HG03460 (cell line): Measurements from ENCODE around the gene CIB4.

ENCODE experiments used
- ATAC-seq: cut with Tn5 transposase; IDR thresholded peaks from one replicate; pipeline ENCODE4 v1.9.1; 2021; ENCODE audit not compliant: unreplicated experiment

CIB4 gene

DNA sequence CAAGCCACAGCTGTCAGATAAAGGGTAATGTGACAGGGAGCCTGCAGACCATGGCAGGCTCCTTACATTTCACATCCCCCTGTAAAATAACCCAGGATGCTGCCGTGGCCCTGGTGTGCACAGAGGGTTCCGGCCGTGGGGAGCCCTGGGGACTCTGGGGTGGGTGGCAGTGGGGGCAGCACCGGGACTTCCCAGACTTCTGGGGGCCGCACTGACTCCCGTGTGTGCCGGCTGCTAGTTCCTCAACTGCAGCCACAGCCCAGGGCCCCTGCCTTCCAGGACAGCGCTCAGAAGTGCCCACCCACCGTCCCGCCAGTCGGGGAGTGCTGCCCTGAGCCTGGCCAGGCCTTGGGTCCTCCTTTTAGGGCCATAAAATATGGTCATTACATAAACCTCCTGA is 56.5 kb downstream of the CIB4 start:
- no peak for ATAC-seq

DNA sequence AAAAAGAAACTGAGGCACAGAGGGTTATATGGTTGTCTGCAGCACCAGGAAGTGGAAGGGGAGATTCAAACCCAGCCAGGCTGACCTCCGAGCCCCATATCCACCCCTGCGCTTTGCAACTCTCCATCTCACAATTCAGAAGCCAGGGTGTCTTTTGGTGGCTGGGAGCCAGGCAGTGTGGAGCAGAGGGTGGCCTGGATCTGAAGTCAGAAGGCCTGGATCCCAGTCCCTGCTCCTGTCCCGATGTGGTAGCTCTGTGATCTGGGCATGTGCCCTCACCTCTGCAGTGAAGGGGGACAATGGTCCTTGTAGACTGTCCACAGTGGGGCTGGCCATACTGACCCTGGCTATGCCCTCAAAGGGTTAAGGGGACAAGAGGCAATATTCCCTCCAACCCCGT is 57.0 kb downstream of the CIB4 start:
- no peak for ATAC-seq

DNA sequence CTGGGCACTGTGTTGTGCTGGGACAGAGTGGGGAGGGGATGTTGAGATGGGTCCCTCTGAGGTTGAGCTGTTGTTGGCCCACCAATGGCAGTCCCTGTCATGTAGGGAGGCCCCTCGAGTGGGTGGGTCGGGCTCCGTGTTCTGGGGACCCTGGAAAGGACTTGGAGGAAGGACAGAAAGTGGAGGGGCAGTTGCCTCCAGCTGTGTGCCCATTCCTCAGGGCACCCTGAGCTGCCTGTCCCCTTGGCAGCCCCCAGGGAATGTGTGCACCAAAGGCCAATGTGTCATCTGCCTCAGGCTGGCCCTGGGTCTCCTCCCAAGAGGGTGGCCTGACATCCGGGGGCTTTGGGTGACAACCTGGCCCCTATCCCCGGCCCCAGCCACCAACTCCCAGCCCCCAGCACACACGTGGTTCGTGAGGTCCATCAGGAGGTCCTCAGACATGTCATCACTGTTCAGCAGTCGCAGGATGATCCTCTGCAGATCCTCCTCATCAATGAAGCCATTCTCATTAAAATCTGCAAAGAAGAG is 57.7 kb downstream of the CIB4 start:
- no peak for ATAC-seq

DNA sequence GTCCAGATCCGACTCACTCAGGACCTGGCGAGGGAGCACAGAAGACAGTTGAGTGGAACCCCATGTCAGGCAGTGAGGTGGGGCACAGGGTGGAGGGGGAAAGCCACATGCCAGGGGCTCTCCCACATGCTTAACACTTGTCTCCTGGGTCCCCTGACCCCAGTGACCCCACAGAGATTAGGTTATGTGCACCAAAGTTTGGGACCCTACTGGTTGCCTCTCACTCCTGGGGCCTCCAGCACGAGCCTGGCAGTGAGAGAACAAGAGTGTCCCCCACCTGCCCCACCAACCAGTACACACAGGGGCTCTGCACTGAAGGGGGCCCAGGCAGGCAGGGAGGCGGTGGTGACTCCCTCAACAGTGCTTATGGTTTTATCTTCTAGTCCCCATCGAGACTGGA is 58.3 kb downstream of the CIB4 start:
- ATAC-seq: no peak

DNA sequence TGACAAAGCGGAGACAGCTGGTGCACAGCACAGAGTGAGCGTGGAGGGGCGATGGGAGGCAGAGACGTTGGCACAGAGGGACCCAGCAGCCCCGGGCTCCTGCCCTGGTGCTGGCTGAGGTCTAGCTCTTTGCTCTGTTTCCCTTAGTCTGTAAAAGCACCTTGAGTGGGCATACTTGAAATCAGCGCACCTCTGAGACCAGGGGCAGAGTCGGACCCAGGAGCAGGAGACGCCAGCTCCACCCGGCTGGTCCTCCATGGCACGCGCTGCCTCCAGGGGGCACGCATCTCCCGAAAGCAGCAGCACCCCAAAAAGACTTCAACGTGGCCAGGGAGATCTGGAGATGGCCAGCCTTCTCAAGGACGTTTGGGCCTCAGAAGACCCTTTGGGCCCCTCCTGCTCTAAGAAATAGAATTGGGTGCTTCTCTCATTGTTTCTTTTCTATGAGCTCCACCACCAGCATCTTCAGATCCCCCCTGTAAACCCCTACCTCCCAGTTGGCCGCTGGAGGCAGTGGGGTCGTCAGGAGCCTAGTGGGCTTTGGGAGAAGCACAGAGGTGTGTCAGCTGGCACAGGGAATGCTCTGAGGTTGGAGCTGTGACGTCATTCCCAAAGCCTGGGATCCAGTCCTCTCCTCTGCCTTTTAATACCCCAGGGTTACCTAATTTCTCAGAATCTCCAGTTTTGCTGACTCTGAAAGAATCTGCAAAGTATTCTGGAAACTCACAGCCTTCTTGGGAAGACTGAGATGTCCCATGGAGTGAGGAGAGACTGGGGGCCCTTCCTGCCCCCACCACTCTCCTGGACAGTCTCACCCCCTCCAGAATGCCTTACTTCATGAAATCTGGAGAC is 58.9 kb downstream of the CIB4 start:
- ATAC-seq: no peak

DNA sequence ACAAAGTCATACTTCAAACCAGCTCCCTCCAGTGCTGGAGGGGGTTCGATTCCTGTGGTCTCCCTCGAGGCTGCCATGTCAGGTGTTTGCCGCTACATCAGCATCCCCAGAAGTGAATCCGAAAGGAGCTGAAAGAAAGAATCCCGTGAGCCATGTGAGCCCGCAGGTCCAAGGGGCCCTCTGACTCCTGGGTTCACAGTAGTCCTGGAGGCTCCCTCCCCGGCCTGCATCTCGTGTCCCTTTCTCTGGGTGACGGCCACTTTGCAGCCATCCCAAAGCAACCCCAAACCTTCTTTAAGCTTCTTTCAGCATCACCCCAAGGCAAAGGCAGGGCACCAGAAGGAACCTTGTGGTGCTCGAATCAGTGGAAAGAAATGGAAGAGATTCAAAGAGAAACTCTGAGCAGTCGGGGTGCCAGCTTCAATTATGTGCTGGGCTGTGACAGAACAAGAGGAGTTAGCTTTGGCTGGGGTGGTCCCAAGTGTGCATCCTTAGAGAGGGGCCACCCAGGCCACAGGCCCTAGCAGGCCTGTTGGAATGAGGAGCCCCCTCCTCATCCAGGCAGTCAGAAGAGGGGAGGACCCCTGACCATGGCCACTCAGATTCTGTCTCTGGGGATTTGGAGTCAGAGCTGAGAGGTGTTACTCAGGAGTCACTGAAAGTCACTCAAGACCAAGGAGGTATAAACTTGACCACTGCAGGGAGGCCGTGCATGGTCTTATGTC is 59.7 kb downstream of the CIB4 start:
- no peak for ATAC-seq

DNA sequence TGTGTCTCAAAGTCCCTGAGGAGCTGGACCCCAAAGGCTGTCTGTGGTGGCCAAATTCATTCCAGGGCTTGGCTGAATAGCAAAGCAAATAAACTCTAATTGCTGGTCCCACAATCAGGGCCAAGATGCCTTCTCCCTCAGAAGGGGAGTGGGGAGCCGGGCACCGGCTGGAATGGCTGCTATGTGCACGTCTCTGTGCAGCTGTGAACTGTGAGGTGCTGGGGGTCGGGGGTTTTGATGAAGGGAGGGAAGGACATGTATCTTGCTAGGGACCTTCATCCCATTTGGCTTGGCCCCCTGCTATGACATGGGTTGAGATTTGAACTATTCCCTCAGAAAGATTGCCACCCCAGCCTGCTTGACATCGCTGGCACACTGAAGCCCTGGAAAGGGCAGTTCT is 60.4 kb downstream of the CIB4 start:
- no peak for ATAC-seq

DNA sequence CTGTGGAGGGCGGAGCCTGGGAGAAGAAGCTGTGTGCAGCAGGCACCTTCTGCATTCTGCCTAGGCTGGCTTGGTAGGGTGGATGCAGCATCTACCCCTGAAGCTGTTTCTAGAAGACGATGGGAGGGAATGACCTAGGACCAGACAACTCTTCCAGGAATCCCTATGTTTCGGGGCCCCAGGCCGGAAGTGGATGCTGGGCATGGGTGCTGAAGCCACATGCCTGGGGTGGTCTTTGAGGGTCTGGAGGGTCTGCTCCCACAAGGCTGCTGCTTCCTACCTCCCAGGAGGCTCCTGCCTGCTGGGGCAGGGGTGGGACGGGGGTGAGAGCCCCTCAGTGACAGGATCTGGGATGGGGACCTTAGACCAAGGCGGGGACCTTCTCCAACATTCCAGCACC is 61.0 kb downstream of the CIB4 start:
- ATAC-seq: no peak

DNA sequence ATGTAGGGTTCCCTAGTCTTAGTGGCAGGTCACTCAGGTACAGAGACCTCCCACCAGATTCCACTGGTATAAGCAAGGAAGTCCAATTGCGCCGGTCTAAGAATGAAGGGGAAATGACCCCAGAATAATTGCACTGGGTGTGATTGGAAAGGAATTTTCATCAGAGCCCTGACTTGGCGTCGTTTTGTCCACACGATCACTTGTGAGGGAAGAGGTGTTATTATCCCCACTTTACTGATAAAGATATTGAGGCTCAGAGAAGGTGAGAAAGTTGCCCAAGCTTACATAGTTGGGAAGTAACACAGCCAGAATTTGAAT is 61.5 kb downstream of the CIB4 start:
- ATAC-seq: no peak

DNA sequence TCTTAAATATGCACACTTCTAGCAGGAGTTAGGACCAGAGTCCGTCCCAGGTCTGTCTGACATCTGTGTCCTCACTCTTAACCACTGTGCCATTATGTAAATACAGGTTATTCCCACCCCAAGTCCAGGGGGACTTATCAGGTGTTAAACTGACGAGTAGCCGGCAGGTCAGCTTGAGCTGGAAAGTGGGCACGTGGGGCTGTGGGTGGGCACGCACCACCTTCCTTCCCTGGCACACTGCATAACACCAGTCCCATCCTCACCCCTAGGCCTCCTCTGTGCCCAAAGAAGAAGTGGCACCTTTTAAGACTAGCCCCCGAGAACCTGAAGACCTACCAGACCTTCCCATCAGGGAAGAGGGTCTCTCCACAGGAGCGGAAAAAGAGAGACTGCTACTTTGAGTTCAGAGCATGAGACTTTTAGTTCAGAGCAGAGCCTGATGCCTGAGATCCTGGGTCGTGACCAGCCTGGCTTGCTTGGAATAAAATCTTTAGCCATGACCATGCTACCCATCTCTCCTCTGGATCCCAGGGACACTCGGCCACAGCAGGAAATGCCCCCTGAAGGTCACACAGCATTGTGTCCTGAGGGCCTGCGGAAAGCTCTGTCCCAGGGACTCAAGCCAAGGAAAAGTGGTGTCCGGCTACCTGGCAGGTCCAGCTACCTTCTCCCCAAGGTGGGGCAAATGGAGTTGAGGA is 62.0 kb downstream of the CIB4 start:
- ATAC-seq: no peak

DNA sequence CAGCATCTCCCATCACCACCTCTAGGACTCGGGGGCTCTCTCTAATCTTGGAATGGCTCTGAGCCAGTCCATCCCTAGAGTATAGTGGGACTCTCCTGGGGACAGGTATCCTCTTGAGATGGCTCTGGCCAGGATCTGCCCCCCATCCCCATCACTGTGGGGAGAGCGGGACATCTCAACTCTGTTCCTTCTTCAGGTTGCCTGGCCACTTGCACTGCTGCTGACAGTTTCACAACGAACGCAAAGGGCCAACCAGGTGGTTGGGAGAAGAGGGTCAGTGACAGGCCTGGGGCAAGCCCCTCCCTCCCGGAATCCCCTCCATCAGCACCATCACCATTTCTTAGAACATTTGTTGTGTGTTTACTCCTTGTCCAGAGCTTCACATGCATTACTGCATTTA is 62.6 kb downstream of the CIB4 start:
- no peak for ATAC-seq

DNA sequence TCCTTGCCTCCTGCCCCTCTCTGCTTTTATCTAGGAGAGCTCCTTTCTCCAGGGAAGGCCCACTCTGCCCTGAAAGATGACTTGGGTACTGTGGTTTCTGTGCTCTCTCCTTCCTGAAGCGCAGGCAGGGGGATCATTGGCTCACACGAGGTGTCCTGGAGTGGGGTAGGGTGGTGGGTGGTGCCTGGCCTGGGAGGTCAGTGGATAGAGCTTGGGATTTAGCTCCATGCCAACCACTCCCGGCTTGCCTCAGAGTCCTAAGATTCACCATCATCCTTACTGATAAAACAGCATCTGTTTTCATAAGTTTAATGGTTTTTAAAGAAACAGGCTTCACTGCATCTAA is 63.1 kb downstream of the CIB4 start:
- no peak for ATAC-seq

DNA sequence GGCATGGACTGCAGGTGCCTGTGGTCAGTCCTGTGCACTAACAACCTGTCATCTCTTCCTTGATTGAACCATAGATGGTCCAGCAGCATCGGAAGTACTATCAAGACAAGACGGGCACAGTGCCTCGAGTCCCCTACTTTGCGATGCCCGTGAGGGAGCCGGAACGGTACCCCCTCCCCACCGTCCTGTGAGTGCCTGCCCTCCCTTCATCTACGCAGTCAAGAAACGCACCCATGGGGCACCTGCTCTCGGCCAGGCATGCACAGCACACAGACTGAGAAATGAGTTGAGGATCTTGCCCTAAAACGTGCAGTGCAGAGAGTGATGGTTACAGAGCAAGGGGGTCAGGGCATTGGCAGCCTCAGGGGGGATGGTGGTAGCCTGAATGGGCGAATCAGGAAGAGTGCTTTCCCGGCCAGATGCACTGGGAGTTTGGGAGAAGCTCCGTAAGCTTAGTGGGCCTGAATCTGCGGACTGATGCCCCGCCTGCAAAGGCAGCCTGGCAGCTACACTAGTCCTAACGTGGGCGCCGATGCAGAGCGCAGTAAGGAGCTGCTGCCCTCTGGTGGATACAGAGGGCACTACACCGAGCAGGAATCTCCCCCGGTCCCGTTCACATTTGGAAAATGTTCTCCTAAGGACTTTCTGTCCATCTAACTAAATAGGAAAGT is 63.6 kb downstream of the CIB4 start:
- no peak for ATAC-seq

DNA sequence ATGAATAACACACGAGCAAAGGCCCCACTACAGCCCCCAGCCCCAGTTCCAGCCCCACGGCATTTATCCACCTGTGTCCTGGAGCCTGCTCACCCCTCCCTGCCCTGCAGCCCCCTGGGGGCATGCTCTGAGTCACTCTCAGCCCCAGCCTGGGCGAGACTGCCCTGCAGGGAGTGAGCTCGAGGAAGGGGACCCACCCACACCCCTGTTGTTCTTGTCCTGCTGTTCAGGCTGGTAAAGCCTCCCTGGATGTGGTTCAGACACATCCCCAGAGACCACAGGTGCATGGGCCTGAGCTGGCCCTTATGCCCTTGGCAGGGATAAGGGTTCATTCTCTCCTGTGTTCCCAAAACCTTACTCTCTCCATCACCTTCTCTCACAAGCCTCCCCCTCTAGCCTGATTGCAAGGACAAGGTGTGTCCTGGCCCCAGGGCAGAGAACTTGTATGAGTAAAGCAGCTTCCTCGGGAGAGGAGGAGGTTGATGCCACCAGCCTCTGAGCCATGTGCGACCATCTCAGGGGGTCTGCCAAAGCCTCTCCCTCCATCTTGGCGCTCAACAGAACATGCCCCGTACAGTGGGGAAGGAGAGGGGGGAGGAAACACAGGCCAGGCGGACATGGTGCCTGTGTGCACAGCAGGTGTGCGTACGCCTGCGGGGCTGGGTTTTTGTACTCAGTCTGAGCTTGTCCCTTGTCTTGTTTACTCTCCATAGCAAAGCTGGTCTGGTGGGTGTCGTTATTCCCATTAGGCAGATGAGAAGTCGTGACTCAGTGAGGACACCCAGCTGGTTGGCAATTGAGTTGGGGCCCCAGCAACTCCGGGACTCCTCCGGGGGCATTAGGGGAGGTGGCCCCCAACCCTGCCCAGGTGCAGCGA is 64.4 kb downstream of the CIB4 start:
- no peak for ATAC-seq

DNA sequence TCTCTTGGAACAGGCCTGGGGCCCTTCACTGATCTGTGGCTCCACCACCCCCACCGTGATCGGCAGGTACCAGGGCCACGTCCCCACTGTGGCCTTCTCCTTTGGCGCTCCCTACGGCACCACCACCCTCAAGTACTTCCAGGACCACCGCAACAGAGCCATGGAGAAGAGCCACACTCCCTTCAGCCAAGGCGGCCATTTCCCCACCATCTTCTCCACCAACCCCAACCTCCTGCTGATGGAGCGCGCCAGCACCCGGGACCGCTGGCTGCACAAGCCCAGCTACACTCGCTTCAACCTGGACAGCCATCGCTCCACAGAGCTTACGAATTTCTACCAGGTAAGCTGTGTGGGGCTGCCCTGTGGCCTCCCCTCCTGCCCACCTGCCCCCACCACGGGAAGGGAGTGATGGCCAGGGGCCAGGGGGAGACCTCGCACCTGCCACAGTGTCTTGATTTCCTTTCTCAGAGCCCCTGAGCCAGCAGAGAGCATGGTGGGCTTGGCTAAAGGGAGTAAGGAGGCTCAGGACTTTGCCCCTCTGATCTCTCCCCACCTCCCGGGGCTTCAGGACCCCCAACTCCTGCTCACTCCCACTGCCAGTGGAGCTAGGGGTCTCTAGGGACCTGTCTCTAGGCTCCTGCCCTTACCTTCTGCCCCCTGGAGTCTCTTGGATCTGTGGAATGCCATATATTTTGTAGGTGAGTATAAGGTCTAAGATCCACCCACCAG is 65.2 kb downstream of the CIB4 start:
- ATAC-seq: no peak

DNA sequence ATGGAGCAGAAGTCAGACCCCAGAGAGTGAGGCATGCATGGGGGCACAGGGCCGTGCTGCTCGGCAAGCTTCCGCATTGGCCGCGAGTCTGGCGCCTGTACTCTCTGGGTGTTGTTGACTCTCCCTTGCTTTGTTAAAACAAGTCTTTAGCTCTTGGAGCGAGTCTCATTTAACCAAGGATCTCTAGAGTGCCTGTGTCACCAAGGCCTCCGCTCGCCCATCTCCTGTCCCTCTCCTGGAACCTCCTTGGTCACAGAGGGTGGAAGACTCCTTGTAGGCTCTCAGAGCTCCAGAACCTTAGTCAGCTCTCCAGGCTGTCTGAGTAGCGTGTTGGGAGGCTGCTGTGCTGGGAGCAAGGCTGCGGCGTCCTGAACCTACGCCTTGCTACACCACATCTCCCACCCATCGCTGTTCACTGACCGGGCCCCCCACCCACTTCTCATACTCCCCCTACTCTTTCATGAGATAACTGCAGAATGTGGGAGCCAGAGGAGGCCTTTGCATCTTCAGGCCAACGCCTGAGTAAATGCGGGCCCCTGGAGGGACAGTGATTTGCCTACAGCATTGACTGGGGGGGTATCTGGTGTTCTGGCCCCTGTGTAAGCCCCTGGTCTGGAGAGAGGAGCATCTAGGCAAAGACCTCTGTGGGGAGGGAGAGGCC is 66.1 kb downstream of the CIB4 start:
- ATAC-seq: no peak

DNA sequence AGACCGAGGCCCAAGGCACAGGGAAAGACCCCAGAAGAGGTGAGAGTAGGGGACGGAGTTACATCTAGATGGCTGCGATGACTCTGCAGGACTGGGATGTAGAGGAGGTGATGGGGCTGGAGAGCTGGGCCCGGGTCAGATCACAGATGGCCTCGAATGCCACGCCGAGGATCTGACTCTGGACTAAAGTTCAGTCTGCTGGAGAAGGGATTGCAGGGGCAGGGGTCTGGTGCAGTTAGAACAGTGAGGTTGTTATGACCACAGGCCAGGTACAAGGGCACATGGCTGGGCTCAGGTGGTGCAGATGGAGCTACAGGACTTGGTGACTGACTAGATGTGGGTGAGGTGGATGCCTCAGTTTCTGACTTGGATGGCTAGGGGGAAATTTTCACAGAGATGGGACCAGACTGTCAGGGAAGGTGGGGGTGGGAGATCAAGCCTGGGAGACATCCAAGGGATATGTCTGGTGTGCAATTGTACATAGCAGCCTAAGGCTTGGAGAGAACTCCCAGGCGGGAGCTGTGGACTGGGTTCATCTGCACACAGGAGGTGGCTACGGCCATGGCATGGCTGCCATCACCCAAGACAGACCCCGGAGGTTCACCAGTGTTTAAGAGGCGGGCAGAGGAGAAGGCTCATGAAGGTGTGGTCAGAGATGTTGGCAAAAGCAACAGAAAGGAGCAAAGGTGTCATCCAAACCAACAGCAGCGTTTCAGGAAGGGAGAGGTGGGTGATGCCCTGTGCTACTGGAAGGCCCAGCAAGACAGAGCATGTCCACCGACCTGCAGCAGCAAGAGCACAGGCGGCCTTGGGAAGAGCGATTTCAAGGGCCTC is 66.9 kb downstream of the CIB4 start:
- ATAC-seq: no peak

DNA sequence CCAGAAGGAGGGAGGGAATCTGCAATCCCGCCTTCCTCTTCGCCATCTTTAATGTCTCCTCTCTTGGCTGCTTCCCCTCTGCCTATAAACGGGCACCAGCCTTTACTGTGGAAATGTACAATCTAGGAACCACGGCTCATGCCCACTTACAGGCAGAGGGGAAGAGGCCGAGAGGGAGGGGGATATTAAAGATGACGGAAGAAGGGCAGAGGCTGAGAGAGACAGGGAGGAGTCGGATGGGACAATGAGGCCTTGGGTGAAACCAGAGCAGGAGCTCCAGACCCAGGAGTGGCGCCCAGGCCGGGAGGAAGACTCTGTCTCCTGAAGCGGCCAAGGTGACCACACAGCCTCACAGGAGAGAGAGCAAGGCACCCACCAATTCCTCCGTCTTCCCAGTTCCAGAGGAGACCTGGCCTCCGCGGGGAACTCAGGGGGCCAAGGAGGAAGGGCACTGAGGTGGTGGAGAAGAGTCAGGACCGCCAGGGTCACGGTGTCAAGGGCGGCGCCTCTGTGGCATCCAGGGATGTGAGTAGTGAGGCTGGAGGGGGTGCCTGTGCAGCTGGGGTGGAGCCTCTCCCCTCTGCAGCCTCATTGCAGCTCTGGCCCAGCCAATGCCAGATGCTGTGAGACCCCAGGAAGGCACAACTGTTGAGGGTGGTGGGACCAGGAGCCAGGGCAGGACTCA is 67.8 kb downstream of the CIB4 start:
- ATAC-seq: no peak
